SHP77 (cell line): ENCODE results near the gene AFAP1.

ENCODE experiments used
- DNase-seq, 2 experiments: peaks; one replicate each; lab custom pipeline; 2025; lab: John Stamatoyannopoulos, UW

Gene AFAP1

GRCh38 chr4:7737752-7738457 lies 201.8 kb downstream of the AFAP1 start:
- no peak for DNase-seq

- DNase-seq = no peak
Measured at GRCh38 chr4:7737268-7737645, 202.4 kb downstream of the AFAP1 start.

- DNase-seq = no peak
Measured at GRCh38 chr4:7736436-7737267, 203.0 kb downstream of the AFAP1 start.

GRCh38 chr4:7735961-7736360 lies 203.7 kb downstream of the AFAP1 start:
- DNase-seq = no peak

GRCh38 chr4:7735395-7735794 lies 204.3 kb downstream of the AFAP1 start:
- no peak for DNase-seq

- no peak for DNase-seq
Measured at GRCh38 chr4:7734651-7735260, 204.9 kb downstream of the AFAP1 start.

- no peak for DNase-seq
Measured at GRCh38 chr4:7733801-7734650, 205.6 kb downstream of the AFAP1 start.

- DNase-seq = no peak
Measured at GRCh38 chr4:7733201-7733600, 206.5 kb downstream of the AFAP1 start.

- DNase-seq = no peak
Measured at GRCh38 chr4:7732263-7732662, 207.4 kb downstream of the AFAP1 start.

- no peak for DNase-seq
Measured at GRCh38 chr4:7731437-7731836, 208.2 kb downstream of the AFAP1 start.

- no peak for DNase-seq
Measured at GRCh38 chr4:7727749-7728148, 211.9 kb downstream of the AFAP1 start.

GRCh38 chr4:7726665-7727413 lies 212.8 kb downstream of the AFAP1 start:
- no peak for DNase-seq

- DNase-seq = no peak
Measured at GRCh38 chr4:7725951-7726350, 213.7 kb downstream of the AFAP1 start.

GRCh38 chr4:7723625-7724024 lies 216.0 kb downstream of the AFAP1 start:
- no peak for DNase-seq

GRCh38 chr4:7722766-7723387 lies 216.8 kb downstream of the AFAP1 start:
- no peak for DNase-seq

- DNase-seq = peak in 1 of 2 experiments; percentile 4
Measured at GRCh38 chr4:7721984-7722551, 217.6 kb downstream of the AFAP1 start.

GRCh38 chr4:7719354-7720174 lies 220.1 kb downstream of the AFAP1 start:
- DNase-seq = peak in 1 of 2 experiments; percentile 21

GRCh38 chr4:7717946-7718490 lies 221.6 kb downstream of the AFAP1 start:
- no peak for DNase-seq

- no peak for DNase-seq
Measured at GRCh38 chr4:7717161-7717560, 222.5 kb downstream of the AFAP1 start.
